Spleen (tissue), 7 donors: Measurements from ENCODE around the gene CTRL.

Experiments
- CTCF ChIP-seq, 11 experiments: fragments of 200-600 bp in 7 of 11; fragments of 450-650 bp in 4 of 11; sonication (generic) in 4 of 11; IDR thresholded peaks in 8 of 11; conservative IDR thresholded peaks in 3 of 11; 1 replicate in 7 of 11; 2 replicates in 4 of 11; pipeline versions ENCODE4 v1.4.0 to v1.8.0; 2016 to 2021; ENCODE audit warnings: antibody characterized with exemption in 11 of 11, inconsistent platforms in 4 of 11, mild to moderate bottlenecking in 1 of 11
- POLR2A ChIP-seq, 3 donors: fragments of 450-650 bp; IDR thresholded peaks; one replicate each; pipeline ENCODE4 v1.5.1; 2017; ENCODE audit warnings: antibody characterized with exemption in 3 of 3, mild to moderate bottlenecking in 1 of 3
- donor health status: DM: no; HTN: no; CAD: no; lungs with moderate emphysema.
- donor health status: DM: no; HTN: no; CAD: no.
- donor health status: DM: no; HTN: no; CAD: no.

GRCh38 chr16:67936124-67936879 is 4.6 kb upstream of the CTRL start, which contains the start of gene PSMB10:
- TF ChIP-seq CTCF (IDR thresholded peaks at IDR 0.05 in 8 of 11, conservative IDR thresholded peaks at IDR 0.05 in 3 of 11) (no peak), POLR2A (IDR thresholded peaks at IDR 0.05) (peak in 1 of 3 donors; percentile 81)
